A549 (cell line): Measurements from ENCODE around the gene EHBP1.

Source experiments
- ESRRA ChIP-seq: fragments of 150-350 bp; IDR thresholded peaks from 2 replicates; pipeline ENCODE4 v1.6.1; 2014; ENCODE audit warnings: mild to moderate bottlenecking, low read length, borderline replicate concordance
- SMC3 ChIP-seq: fragments of >200 bp; sonication (Bioruptor Twin); formaldehyde crosslinking; IDR thresholded peaks from 3 replicates; pipeline ENCODE4 v1.6.1; 2018; ENCODE audit warnings: inconsistent platforms
- SREBF2 ChIP-seq: fragments of 450-650 bp; IDR thresholded peaks from 2 replicates; pipeline ENCODE4 v1.6.1; 2014; ENCODE audit warnings: mild to moderate bottlenecking, moderate library complexity
- TF ChIP-seq, protein P1 (sequence below): fragments of 200-600 bp; sonication (generic); IDR thresholded peaks from 2 replicates; pipeline ENCODE4 v1.6.1; 2016; ENCODE audit warnings: antibody characterized with exemption, mild to moderate bottlenecking, moderate library complexity

DNA sequence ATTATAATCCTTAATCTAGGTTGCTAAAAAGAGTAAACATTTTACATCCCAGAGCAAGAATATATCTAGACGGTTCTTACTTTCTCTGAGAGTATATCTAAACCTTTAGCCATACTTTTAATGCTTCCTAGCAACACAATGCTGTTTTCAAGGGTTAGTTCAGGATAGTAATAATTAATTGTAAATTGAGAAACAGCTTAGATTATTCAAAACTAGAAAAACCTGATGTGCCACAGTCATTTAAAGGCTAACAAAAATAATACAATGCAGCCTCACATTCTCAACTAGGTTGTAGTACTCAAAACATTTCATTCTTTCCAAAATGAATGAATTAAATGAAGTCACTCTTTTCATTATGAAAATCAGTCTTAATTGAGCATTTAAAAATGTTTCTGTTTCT lies 241.9 kb downstream of the EHBP1 start:
- TF ChIP-seq SMC3 (no peak), SREBF2 (no peak), ESRRA (no peak)
- TF ChIP-seq, protein P1, sequence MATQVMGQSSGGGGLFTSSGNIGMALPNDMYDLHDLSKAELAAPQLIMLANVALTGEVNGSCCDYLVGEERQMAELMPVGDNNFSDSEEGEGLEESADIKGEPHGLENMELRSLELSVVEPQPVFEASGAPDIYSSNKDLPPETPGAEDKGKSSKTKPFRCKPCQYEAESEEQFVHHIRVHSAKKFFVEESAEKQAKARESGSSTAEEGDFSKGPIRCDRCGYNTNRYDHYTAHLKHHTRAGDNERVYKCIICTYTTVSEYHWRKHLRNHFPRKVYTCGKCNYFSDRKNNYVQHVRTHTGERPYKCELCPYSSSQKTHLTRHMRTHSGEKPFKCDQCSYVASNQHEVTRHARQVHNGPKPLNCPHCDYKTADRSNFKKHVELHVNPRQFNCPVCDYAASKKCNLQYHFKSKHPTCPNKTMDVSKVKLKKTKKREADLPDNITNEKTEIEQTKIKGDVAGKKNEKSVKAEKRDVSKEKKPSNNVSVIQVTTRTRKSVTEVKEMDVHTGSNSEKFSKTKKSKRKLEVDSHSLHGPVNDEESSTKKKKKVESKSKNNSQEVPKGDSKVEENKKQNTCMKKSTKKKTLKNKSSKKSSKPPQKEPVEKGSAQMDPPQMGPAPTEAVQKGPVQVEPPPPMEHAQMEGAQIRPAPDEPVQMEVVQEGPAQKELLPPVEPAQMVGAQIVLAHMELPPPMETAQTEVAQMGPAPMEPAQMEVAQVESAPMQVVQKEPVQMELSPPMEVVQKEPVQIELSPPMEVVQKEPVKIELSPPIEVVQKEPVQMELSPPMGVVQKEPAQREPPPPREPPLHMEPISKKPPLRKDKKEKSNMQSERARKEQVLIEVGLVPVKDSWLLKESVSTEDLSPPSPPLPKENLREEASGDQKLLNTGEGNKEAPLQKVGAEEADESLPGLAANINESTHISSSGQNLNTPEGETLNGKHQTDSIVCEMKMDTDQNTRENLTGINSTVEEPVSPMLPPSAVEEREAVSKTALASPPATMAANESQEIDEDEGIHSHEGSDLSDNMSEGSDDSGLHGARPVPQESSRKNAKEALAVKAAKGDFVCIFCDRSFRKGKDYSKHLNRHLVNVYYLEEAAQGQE = no peak
